B cell (primary cell): ENCODE results near the gene CORO2B. TPM values are rescaled to one million over a fixed set of nuclear protein-coding genes. Genes with fewer than 3 reads are reported as not detected.

Experiments
- ATAC-seq: fragments of 200-7000 bp; cut with Tn5 transposase; one replicate; pipeline ENCODE4 v1.10.0; 2021; ENCODE audit warnings: low read depth, mild to moderate bottlenecking, moderate number of reproducible peaks, moderate library complexity
- CTCF ChIA-PET: fragments of 350-600 bp; sonication (Branson Sonifier 250); formaldehyde crosslinking; loops from one replicate; lab custom pipeline; 2021; ENCODE audit warnings: antibody characterized with exemption, inconsistent platforms; lab: Charles Lee
- POLR2A ChIA-PET: fragments of 350-600 bp; sonication (Branson Sonifier 250); formaldehyde crosslinking; loops from one replicate; lab custom pipeline; 2021; ENCODE audit warnings: antibody characterized with exemption; lab: Charles Lee
- DNase-seq: peaks from one replicate; pipeline ENCODE4 v3.0.0; 2013
- H2AFZ ChIP-seq: 2 replicates; pipeline ENCODE4 v1.6.1; 2012; ENCODE audit warnings: mild to moderate bottlenecking, low read depth, low read length; ENCODE audit not compliant: insufficient read depth, poor library complexity, severe bottlenecking
- H3K27ac ChIP-seq, 2 donors: 1 replicate in 1 of 2; 2 replicates in 1 of 2; pipeline ENCODE4 v1.5.1; 2012 to 2013; ENCODE audit warnings: low read length in 2 of 2, mild to moderate bottlenecking in 2 of 2, moderate library complexity in 1 of 2
- H3K27me3 ChIP-seq, 4 experiments: fragments of 200-600 bp in 1 of 4; sonication (generic) in 1 of 4; replicated peaks in 1 of 4; 1 replicate in 2 of 4; 2 replicates in 2 of 4; pipeline versions ENCODE4 v1.6.1 to v1.7.0; 2013 to 2016; ENCODE audit warnings: low read length in 3 of 4, mild to moderate bottlenecking in 2 of 4, mixed read lengths in 1 of 4, moderate library complexity in 1 of 4; ENCODE audit not compliant: insufficient read depth in 4 of 4, control insufficient read depth in 3 of 4; ENCODE audit errors: control extremely low read depth in 1 of 4
- H3K36me3 ChIP-seq, 2 experiments: replicated peaks in 1 of 2; 1 replicate in 1 of 2; 2 replicates in 1 of 2; pipeline versions ENCODE4 v1.6.1 to v1.7.1; 2013; ENCODE audit warnings: low read length in 1 of 2; ENCODE audit not compliant: insufficient read depth in 2 of 2, control insufficient read depth in 1 of 2; ENCODE audit errors: control extremely low read depth in 1 of 2, extremely low read depth in 1 of 2
- H3K4me1 ChIP-seq, 2 donors: fragments of 200-600 bp in 1 of 2; sonication (generic) in 1 of 2; 1 replicate in 1 of 2; 2 replicates in 1 of 2; pipeline versions ENCODE4 v1.5.1 to v1.6.1; 2013 to 2017; ENCODE audit warnings: low read length in 2 of 2; ENCODE audit not compliant: control insufficient read depth in 2 of 2, insufficient read depth in 2 of 2
- H3K4me2 ChIP-seq: replicated peaks from 2 replicates; pipeline ENCODE3; 2012; ENCODE audit warnings: mild to moderate bottlenecking, low read depth, low read length; ENCODE audit not compliant: poor library complexity, severe bottlenecking
- H3K4me3 ChIP-seq, 5 experiments: fragments of 200-600 bp in 1 of 5; sonication (generic) in 1 of 5; 1 replicate in 3 of 5; 2 replicates in 2 of 5; pipeline versions ENCODE4 v1.5.1 to v1.7.0; 2011 to 2016; ENCODE audit warnings: low read length in 4 of 5, mild to moderate bottlenecking in 4 of 5, low read depth in 2 of 5, control low read depth in 1 of 5, moderate library complexity in 1 of 5; ENCODE audit not compliant: insufficient read depth in 1 of 5; ENCODE audit errors: control extremely low read depth in 1 of 5, extremely low read depth in 1 of 5
- H3K79me2 ChIP-seq: fragments of 200-600 bp; sonication (generic); one replicate; pipeline ENCODE4 v1.6.0; 2016; ENCODE audit warnings: low read length; ENCODE audit not compliant: control insufficient read depth, insufficient read depth
- H3K9ac ChIP-seq: fragments of 200-600 bp; sonication (generic); 2 replicates; pipeline ENCODE4 v1.6.1; 2017; ENCODE audit warnings: mild to moderate bottlenecking, low read length, moderate library complexity
- H3K9me3 ChIP-seq, 3 donors: one replicate each; pipeline versions ENCODE4 v1.6.1 to v1.7.1; 2013; ENCODE audit warnings: low read length in 2 of 3; ENCODE audit not compliant: control insufficient read depth in 2 of 3, insufficient read depth in 1 of 3; ENCODE audit errors: control extremely low read depth in 1 of 3
- H4K20me1 ChIP-seq: 2 replicates; pipeline ENCODE4 v1.6.0; 2012; ENCODE audit warnings: mild to moderate bottlenecking, low read length; ENCODE audit not compliant: insufficient read depth, control insufficient read depth, poor library complexity, severe bottlenecking
- H3K27ac Mint-ChIP-seq: one replicate; pipeline ENCODE4 v1.8.0; 2021; ENCODE audit warnings: mixed read lengths
- H3K27me3 Mint-ChIP-seq: one replicate; pipeline ENCODE4 v1.8.0; 2021; ENCODE audit warnings: mixed read lengths
- H3K4me1 Mint-ChIP-seq: one replicate; pipeline ENCODE4 v1.8.0; 2021; ENCODE audit warnings: mixed read lengths
- H3K4me3 Mint-ChIP-seq: one replicate; pipeline ENCODE4 v1.8.0; 2021; ENCODE audit warnings: mixed read lengths
- H3K9me3 Mint-ChIP-seq: one replicate; pipeline ENCODE4 v1.8.0; 2022; ENCODE audit warnings: mixed read lengths; ENCODE audit not compliant: insufficient read depth
- CTCF ChIP-seq: fragments of 200-600 bp; IDR thresholded peaks from one replicate; pipeline ENCODE4 v1.8.0; 2022; ENCODE audit warnings: antibody characterized with exemption, mild to moderate bottlenecking
- EZH2 ChIP-seq: IDR thresholded peaks from 2 replicates; pipeline ENCODE4 v1.6.1; 2012; ENCODE audit warnings: borderline replicate concordance, low read depth, mild to moderate bottlenecking, moderate library complexity, low read length; ENCODE audit not compliant: insufficient read depth, poor library complexity, severe bottlenecking
- WGBS: methylation state at CpG from one replicate; pipeline ENCODE4 v1.1.5; 2013; ENCODE audit warnings: missing lambda C conversion rate; ENCODE audit not compliant: insufficient coverage; 5-methylcytosine and 5-hydroxymethylcytosine counted together
- intact Hi-C: fragments of 100-400 bp; cut with micrococcal nuclease; formaldehyde crosslinking; loops from one replicate; pipeline ENCODE4 v1.10.0; 2022
- polyA plus RNA-seq: library from polyadenylated mRNA; depleted of rRNA; stranded (reverse); fragments of >200 nt; gene quantifications from 2 replicates; pipeline ENCODE4 v1.2.3, GENCODE V29; 2012
- total RNA-seq, 2 donors: library from RNA; stranded (reverse); fragments of 120-200 nt in 1 of 2; gene quantifications; 1 replicate in 1 of 2; 2 replicates in 1 of 2; pipeline versions ENCODE4 v1.2.3 to v1.2.4, GENCODE V29; 2013 to 2022

The CORO2B gene
- total and polyA plus RNA-seq, 2 donors (not counting 1 experiment from before 2014, with no cell fraction given) = 9.5 to 11.3 TPM

DNA sequence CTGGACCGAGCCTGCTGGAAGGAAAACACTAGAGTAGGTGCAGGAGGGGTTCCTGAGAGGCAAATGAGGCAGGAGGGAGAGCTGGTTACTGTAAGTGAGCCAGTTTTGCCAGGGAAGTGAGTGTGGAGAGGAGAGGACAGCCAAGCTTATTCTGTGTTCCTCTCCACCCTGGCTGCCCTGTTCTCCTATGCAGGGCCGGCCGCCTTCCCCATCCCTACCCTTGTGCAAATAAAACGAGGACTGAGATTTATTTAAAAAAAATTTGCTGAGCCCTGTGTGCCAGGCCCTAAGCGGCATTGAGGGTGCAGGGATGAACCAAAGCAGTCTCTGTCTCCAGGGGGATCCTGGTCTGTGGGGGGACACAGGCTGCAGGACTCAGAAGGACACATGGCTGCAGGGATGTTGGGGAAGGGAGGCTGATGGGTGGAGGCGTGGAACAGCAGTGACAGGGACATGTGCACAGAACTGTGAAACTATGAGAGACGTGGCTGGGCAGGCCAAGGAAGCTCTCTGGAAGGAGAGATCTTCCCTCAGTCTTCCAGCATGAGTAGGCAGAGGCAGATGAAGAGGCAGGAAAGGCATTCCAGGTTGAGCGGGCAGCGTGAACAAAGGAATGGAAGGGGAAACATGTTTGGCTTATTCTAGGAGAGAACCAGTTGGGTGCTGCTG lies 12.1 kb downstream of the CORO2B start:
- Mint-ChIP-seq H3K27ac (no peak overlapping the region), H3K27me3 (peaks cover 9% of the 10 kb centered on the region), H3K9me3 (no peaks in the 10 kb centered on the region), H3K4me3 (no peak overlapping the region), H3K4me1 (peaks cover 49% of the 10 kb centered on the region)
- Histone ChIP-seq H3K4me2 (no peak overlapping the region), H3K9ac (no peak overlapping the region), H3K4me3 (no peak overlapping the region), H2AFZ (no peak overlapping the region), H4K20me1 (peaks cover 19% of the 10 kb centered on the region), H3K27ac (no peak overlapping the region), H3K79me2 (peaks cover 84% of the 10 kb centered on the region), H3K27me3 (peaks cover 0 to 3% (median 0%) of the 10 kb centered on the region in 4 experiments), H3K4me1 (peaks cover 35% of the 10 kb centered on the region in 2 donors), H3K9me3 (no peaks in the 10 kb centered on the region), H3K36me3 (no peaks in the 10 kb centered on the region)
- no peak for TF ChIP-seq EZH2
- no peak for TF ChIP-seq CTCF
- 88% methylated on average over 7 of the region's 9 CpGs for WGBS
- DNase-seq = no peak
- intact Hi-C loops = no loop called here
- ATAC-seq = no peak
- POLR2A ChIA-PET = no interaction called here
- CTCF ChIA-PET = no interaction called here

GRCh38 chr15:68592054-68592453 lies 13.3 kb downstream of the CORO2B start:
- H3K9me3 Mint-ChIP-seq = no peaks in the 10 kb centered on the region
- no peak for ATAC-seq
- Histone ChIP-seq H3K4me3 (no peak overlapping the region), H3K9me3 (no peaks in the 10 kb centered on the region), H3K79me2 (peaks cover 84% of the 10 kb centered on the region), H3K36me3 (no peaks in the 10 kb centered on the region), H3K4me1 (peaks cover 35% of the 10 kb centered on the region in 2 donors), H3K27ac (no peak overlapping the region), H3K9ac (no peak overlapping the region), H3K4me2 (no peak overlapping the region), H3K27me3 (peaks cover 0 to 3% (median 0%) of the 10 kb centered on the region in 4 experiments), H2AFZ (no peak overlapping the region), H4K20me1 (peaks cover 19% of the 10 kb centered on the region)
- H3K27ac Mint-ChIP-seq = no peak overlapping the region
- H3K4me1 Mint-ChIP-seq = peaks cover 44% of the 10 kb centered on the region
- ChIA-PET CTCF (no interaction called here), POLR2A (no interaction called here)
- no CpG with 5 or more reads among the region's 4 CpGs for WGBS
- intact Hi-C loops = no loop called here
- no peak for DNase-seq
- H3K4me3 Mint-ChIP-seq = no peak overlapping the region
- no peak for TF ChIP-seq EZH2
- TF ChIP-seq CTCF = no peak
- H3K27me3 Mint-ChIP-seq = peaks cover 9% of the 10 kb centered on the region
